ENCODE results near the gene DHRSX.

Gene DHRSX

GRCh38 chrX:2500803-2501558, at the start of gene DHRSX, which contains the start of gene ZBED1:
DHRSX (minus strand) TSS chrX:2500976; CDS start chrX:2500925, 51 bp downstream.
ZBED1 (minus strand) TSS chrX:2500976; CDS start chrX:2490719, 10,257 bp downstream.
- Mint-ChIP-seq H3K9me3 (no peaks in the 10 kb centered on the region), H3K36me3 (ENCODE audit: low read depth) (peaks cover 11% of the 10 kb centered on the region), H3K27me3 (ENCODE audit: low read depth) (no peaks in the 10 kb centered on the region), H3K4me1 (ENCODE audit: low read depth) (peaks cover 21% of the 10 kb centered on the region), H3K4me3 (peak within 1 kb of the TSS; percentile 87), H3K27ac (peak within 1 kb of the TSS; percentile 85)
- DNase-seq (ENCODE audit: low spot score), result peak; percentile 55

- Mint-ChIP-seq H3K9me3 (no peaks in the 10 kb centered on the region), H3K27me3 (ENCODE audit: low read depth) (no peaks in the 10 kb centered on the region), H3K4me1 (ENCODE audit: low read depth) (no peaks in the 10 kb centered on the region), H3K36me3 (ENCODE audit: low read depth) (no peaks in the 10 kb centered on the region), H3K4me3 (no peak overlapping the region), H3K27ac (no peak overlapping the region)
- no peak for DNase-seq (ENCODE audit: low spot score)
Observed at GRCh38 chrX:2549876-2550275, 49.1 kb upstream of the DHRSX start.

- Mint-ChIP-seq H3K27ac (no peak overlapping the region), H3K4me3 (no peak overlapping the region), H3K4me1 (ENCODE audit: low read depth) (no peaks in the 10 kb centered on the region), H3K36me3 (ENCODE audit: low read depth) (no peaks in the 10 kb centered on the region), H3K27me3 (ENCODE audit: low read depth) (no peaks in the 10 kb centered on the region), H3K9me3 (no peaks in the 10 kb centered on the region)
- DNase-seq (ENCODE audit: low spot score), result no peak
Observed at GRCh38 chrX:2548711-2549423, 48.1 kb upstream of the DHRSX start.

- Mint-ChIP-seq H3K4me3 (no peak overlapping the region), H3K27me3 (ENCODE audit: low read depth) (no peaks in the 10 kb centered on the region), H3K27ac (no peak overlapping the region), H3K9me3 (no peaks in the 10 kb centered on the region), H3K4me1 (ENCODE audit: low read depth) (no peaks in the 10 kb centered on the region), H3K36me3 (ENCODE audit: low read depth) (no peaks in the 10 kb centered on the region)
- no peak for DNase-seq (ENCODE audit: low spot score)
Observed at GRCh38 chrX:2547736-2548135, 47.0 kb upstream of the DHRSX start.

GRCh38 chrX:2546496-2546895, 45.7 kb upstream of the DHRSX start:
- Mint-ChIP-seq H3K27ac (no peak overlapping the region), H3K4me1 (ENCODE audit: low read depth) (no peaks in the 10 kb centered on the region), H3K36me3 (ENCODE audit: low read depth) (no peaks in the 10 kb centered on the region)

GRCh38 chrX:2545144-2545543, 44.4 kb upstream of the DHRSX start:
- H3K27me3 Mint-ChIP-seq (ENCODE audit: low read depth), result no peaks in the 10 kb centered on the region
- H3K36me3 Mint-ChIP-seq (ENCODE audit: low read depth), result no peaks in the 10 kb centered on the region
- no peak for DNase-seq (ENCODE audit: low spot score)
- no peak overlapping the region for H3K4me3 Mint-ChIP-seq
- H3K9me3 Mint-ChIP-seq, result no peaks in the 10 kb centered on the region
- H3K4me1 Mint-ChIP-seq (ENCODE audit: low read depth), result no peaks in the 10 kb centered on the region
- H3K27ac Mint-ChIP-seq, result no peak overlapping the region

More at GRCh38 chrX:2546496-2546895, 45.7 kb upstream of the DHRSX start:
- no peaks in the 10 kb centered on the region for H3K27me3 Mint-ChIP-seq (ENCODE audit: low read depth)
- H3K9me3 Mint-ChIP-seq, result no peaks in the 10 kb centered on the region
- H3K4me3 Mint-ChIP-seq, result no peak overlapping the region
- no peak for DNase-seq (ENCODE audit: low spot score)

- Mint-ChIP-seq H3K4me3 (no peak overlapping the region), H3K27me3 (ENCODE audit: low read depth) (no peaks in the 10 kb centered on the region), H3K9me3 (no peaks in the 10 kb centered on the region), H3K27ac (no peak overlapping the region), H3K4me1 (ENCODE audit: low read depth) (no peaks in the 10 kb centered on the region), H3K36me3 (ENCODE audit: low read depth) (no peaks in the 10 kb centered on the region)
- DNase-seq (ENCODE audit: low spot score), result no peak
Observed at GRCh38 chrX:2542826-2543521, 42.2 kb upstream of the DHRSX start.

- DNase-seq (ENCODE audit: low spot score), result no peak
- H3K27ac Mint-ChIP-seq, result no peak overlapping the region
- H3K4me3 Mint-ChIP-seq, result no peak overlapping the region
- no peaks in the 10 kb centered on the region for H3K27me3 Mint-ChIP-seq (ENCODE audit: low read depth)
- no peaks in the 10 kb centered on the region for H3K9me3 Mint-ChIP-seq
- no peaks in the 10 kb centered on the region for H3K36me3 Mint-ChIP-seq (ENCODE audit: low read depth)
- H3K4me1 Mint-ChIP-seq (ENCODE audit: low read depth), result no peaks in the 10 kb centered on the region
Observed at GRCh38 chrX:2541603-2542002, 40.8 kb upstream of the DHRSX start.

- DNase-seq (ENCODE audit: low spot score), result no peak
- Mint-ChIP-seq H3K4me1 (ENCODE audit: low read depth) (no peaks in the 10 kb centered on the region), H3K9me3 (no peaks in the 10 kb centered on the region), H3K27me3 (ENCODE audit: low read depth) (no peaks in the 10 kb centered on the region), H3K36me3 (ENCODE audit: low read depth) (no peaks in the 10 kb centered on the region), H3K27ac (no peak overlapping the region), H3K4me3 (no peak overlapping the region)
Observed at GRCh38 chrX:2540426-2540947, 39.7 kb upstream of the DHRSX start.

- Mint-ChIP-seq H3K36me3 (ENCODE audit: low read depth) (no peaks in the 10 kb centered on the region), H3K27ac (no peak overlapping the region), H3K4me1 (ENCODE audit: low read depth) (no peaks in the 10 kb centered on the region), H3K9me3 (no peaks in the 10 kb centered on the region), H3K27me3 (ENCODE audit: low read depth) (no peaks in the 10 kb centered on the region), H3K4me3 (no peak overlapping the region)
- no peak for DNase-seq (ENCODE audit: low spot score)
Observed at GRCh38 chrX:2539586-2539985, 38.8 kb upstream of the DHRSX start.

- Mint-ChIP-seq H3K27ac (no peak overlapping the region), H3K36me3 (ENCODE audit: low read depth) (no peaks in the 10 kb centered on the region), H3K4me1 (ENCODE audit: low read depth) (no peaks in the 10 kb centered on the region), H3K4me3 (no peak overlapping the region), H3K27me3 (ENCODE audit: low read depth) (no peaks in the 10 kb centered on the region), H3K9me3 (no peaks in the 10 kb centered on the region)
- DNase-seq (ENCODE audit: low spot score), result no peak
Observed at GRCh38 chrX:2538031-2538757, 37.4 kb upstream of the DHRSX start.

- Mint-ChIP-seq H3K36me3 (ENCODE audit: low read depth) (no peaks in the 10 kb centered on the region), H3K27ac (no peak overlapping the region), H3K9me3 (no peaks in the 10 kb centered on the region), H3K27me3 (ENCODE audit: low read depth) (no peaks in the 10 kb centered on the region), H3K4me3 (no peak overlapping the region), H3K4me1 (ENCODE audit: low read depth) (no peaks in the 10 kb centered on the region)
- DNase-seq (ENCODE audit: low spot score), result no peak
Observed at GRCh38 chrX:2536974-2537373, 36.2 kb upstream of the DHRSX start.

- H3K4me3 Mint-ChIP-seq, result no peak overlapping the region
- no peak overlapping the region for H3K27ac Mint-ChIP-seq
- H3K27me3 Mint-ChIP-seq (ENCODE audit: low read depth), result no peaks in the 10 kb centered on the region
- no peak for DNase-seq (ENCODE audit: low spot score)
- no peaks in the 10 kb centered on the region for H3K36me3 Mint-ChIP-seq (ENCODE audit: low read depth)
- no peaks in the 10 kb centered on the region for H3K4me1 Mint-ChIP-seq (ENCODE audit: low read depth)
- no peaks in the 10 kb centered on the region for H3K9me3 Mint-ChIP-seq
Observed at GRCh38 chrX:2536141-2536540, 35.4 kb upstream of the DHRSX start.

All from T-helper 2 cell treated with Interferon-gamma antibody and Interleukin-4, amounts not matched to agents 5 μg/mL and 100 μg/mL, for 36 hours (primary cell).